ENCODE data around the gene DZIP1L.

DNA sequence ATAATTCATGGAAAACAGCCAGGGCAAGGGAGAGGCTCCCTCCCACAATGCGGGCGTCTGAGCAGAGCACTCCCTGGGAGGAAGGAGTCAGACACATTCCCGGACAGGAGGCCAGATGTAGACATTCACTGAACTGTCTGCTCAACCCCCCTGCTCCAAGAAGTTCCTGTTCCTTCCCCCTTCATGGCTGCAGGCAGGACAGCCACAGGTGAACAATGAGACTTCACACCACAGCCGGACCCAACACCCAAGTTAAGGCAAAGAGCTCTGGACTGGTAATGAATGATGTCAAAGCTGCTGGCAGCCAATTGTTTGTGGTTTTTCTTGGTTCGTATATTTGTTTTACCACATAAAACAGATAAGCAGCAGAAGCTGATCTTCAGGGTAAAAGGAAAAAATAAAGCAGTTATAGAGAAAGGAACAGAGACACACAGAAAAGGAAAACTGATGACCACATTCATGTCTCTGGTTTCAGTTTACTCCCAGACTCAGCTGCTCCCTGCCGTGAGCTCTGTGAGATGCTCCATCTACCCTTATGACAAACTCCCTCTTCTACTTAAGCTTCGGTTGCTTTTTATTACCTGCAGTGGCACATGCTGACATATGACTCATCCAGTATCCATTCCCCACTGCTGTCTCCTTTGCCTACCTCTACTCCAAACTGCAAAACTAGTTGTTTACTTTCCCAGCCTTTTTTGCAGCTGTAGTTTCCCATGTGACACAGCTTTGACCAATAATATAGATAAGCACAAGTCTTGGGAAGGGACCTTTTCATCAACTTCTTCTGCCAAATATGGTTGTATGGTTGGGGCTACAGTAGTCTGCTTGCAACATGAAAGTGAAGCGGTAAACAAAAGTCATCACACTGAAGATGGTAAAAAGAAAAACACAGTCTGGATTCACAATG, 33.1 kb downstream of the DZIP1L start:
- no peak for TF ChIP-seq POLR2AphosphoS5 (IDR thresholded peaks at IDR 0.05)
- TF ChIP-seq, protein P1, sequence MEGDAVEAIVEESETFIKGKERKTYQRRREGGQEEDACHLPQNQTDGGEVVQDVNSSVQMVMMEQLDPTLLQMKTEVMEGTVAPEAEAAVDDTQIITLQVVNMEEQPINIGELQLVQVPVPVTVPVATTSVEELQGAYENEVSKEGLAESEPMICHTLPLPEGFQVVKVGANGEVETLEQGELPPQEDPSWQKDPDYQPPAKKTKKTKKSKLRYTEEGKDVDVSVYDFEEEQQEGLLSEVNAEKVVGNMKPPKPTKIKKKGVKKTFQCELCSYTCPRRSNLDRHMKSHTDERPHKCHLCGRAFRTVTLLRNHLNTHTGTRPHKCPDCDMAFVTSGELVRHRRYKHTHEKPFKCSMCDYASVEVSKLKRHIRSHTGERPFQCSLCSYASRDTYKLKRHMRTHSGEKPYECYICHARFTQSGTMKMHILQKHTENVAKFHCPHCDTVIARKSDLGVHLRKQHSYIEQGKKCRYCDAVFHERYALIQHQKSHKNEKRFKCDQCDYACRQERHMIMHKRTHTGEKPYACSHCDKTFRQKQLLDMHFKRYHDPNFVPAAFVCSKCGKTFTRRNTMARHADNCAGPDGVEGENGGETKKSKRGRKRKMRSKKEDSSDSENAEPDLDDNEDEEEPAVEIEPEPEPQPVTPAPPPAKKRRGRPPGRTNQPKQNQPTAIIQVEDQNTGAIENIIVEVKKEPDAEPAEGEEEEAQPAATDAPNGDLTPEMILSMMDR (IDR thresholded peaks at IDR 0.05): no peak
- no peak for TF ChIP-seq POLR2A (IDR thresholded peaks at IDR 0.05)
